GM12878 (cell line): ENCODE measurements around the gene TBXAS1.

Experiments used
- CHD4 ChIP-seq: fragments of 200-600 bp; sonication (generic); IDR thresholded peaks from 2 replicates; pipeline ENCODE4 v1.6.1; 2016; ENCODE audit warnings: mild to moderate bottlenecking
- SPI1 ChIP-seq: IDR thresholded peaks from 2 replicates; pipeline ENCODE4 v1.6.1; 2011; ENCODE audit warnings: low read depth, mild to moderate bottlenecking, low read length, moderate library complexity, borderline replicate concordance; ENCODE audit not compliant: insufficient read depth
- USF1 ChIP-seq: IDR thresholded peaks from 2 replicates; pipeline ENCODE4 v1.6.1; 2011; ENCODE audit warnings: borderline replicate concordance, low read depth, mild to moderate bottlenecking, moderate library complexity, mixed read lengths, low read length; ENCODE audit not compliant: insufficient read depth; ENCODE audit errors: extremely low read length

- TF ChIP-seq SPI1 (no peak), CHD4 (no peak), USF1 (no peak)
These were observed 154.2 kb downstream of the TBXAS1 start for GRCh38 chr7:139982927-139983920.
